ENCODE results near the gene DNAJB2.

Gene DNAJB2

DNA sequence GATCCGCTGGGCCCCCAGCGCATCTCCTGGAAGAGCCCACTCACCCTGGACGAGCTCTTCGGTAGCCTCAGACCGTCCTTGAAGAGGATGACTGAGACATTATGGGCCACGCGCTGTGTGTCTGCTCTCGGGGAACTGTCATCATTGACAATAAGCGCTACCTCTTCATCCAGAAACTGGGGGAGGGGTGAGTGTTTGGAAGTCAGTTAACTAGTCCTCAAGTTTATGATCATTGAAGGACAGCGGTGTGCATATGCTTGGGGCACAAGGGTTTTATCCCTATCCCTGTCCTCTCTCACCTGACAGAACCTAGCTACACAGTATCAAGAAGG, 33.3 kb upstream of the DNAJB2 start:
- H3K4me3 ChIP-seq (ENCODE audit: low read length) = peak overlapping the region; percentile 92
- no peak for DNase-seq (ENCODE audit: low read depth)
- TF ChIP-seq, protein P1, sequence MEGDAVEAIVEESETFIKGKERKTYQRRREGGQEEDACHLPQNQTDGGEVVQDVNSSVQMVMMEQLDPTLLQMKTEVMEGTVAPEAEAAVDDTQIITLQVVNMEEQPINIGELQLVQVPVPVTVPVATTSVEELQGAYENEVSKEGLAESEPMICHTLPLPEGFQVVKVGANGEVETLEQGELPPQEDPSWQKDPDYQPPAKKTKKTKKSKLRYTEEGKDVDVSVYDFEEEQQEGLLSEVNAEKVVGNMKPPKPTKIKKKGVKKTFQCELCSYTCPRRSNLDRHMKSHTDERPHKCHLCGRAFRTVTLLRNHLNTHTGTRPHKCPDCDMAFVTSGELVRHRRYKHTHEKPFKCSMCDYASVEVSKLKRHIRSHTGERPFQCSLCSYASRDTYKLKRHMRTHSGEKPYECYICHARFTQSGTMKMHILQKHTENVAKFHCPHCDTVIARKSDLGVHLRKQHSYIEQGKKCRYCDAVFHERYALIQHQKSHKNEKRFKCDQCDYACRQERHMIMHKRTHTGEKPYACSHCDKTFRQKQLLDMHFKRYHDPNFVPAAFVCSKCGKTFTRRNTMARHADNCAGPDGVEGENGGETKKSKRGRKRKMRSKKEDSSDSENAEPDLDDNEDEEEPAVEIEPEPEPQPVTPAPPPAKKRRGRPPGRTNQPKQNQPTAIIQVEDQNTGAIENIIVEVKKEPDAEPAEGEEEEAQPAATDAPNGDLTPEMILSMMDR (conservative IDR thresholded peaks at IDR 0.05; ENCODE audit: low read depth, low read length) = no peak

DNA sequence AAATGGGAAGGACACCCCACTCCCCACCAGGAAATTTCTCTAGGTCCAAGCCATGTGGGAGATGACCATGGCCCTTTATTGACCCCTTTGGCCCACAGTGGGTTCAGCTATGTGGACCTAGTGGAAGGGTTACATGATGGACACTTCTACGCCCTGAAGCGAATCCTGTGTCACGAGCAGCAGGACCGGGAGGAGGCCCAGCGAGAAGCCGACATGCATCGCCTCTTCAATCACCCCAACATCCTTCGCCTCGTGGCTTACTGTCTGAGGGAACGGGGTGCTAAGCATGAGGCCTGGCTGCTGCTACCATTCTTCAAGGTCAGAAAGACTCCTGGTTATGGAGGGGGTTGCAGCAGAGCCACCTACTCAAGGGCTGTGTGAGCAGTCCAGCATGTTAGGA, 32.6 kb upstream of the DNAJB2 start:
- TF ChIP-seq, protein P1 (conservative IDR thresholded peaks at IDR 0.05; ENCODE audit: low read depth, low read length) = no peak
- H3K4me3 ChIP-seq (ENCODE audit: low read length) = no peak overlapping the region
- no peak for DNase-seq (ENCODE audit: low read depth)

DNA sequence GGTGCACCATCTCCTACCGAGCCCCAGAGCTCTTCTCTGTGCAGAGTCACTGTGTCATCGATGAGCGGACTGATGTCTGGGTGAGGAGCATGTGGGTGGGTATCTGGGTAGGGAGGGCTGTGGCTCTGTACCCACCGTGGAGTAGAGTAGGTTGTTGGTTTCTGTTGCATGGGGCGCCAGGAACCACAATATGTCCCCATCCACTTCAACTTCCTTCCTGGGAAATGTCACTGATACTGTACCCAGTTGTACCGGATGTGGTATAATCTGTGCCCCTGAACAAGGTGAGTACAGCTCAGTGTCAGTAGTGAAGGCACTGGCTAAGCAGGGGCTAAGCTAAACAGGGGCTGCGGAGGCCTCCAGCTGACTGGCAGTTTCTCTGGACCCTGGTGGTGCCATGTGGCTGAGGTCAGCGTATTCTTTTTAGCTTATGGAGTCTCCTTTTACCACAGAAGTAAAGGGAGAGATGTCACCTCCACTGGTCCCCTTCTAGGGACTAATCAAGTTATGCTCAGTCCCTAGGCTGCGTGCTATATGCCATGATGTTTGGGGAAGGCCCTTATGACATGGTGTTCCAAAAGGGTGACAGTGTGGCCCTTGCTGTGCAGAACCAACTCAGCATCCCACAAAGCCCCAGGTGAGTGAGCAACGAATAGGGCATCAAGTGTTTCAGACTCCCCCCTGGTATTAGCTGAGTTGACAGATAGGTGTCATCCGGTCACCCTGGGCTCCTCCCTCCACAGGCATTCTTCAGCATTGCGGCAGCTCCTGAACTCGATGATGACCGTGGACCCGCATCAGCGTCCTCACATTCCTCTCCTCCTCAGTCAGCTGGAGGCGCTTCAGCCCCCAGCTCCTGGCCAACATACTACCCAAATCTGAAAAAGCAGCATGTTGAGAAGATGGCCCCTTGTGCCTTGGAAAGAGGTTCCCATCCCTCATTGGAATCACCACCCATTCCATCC, 31.2 kb upstream of the DNAJB2 start:
- H3K4me3 ChIP-seq (ENCODE audit: low read length) = no peak overlapping the region
- DNase-seq (ENCODE audit: low read depth) = no peak
- TF ChIP-seq, protein P1 (conservative IDR thresholded peaks at IDR 0.05; ENCODE audit: low read depth, low read length) = no peak

DNA sequence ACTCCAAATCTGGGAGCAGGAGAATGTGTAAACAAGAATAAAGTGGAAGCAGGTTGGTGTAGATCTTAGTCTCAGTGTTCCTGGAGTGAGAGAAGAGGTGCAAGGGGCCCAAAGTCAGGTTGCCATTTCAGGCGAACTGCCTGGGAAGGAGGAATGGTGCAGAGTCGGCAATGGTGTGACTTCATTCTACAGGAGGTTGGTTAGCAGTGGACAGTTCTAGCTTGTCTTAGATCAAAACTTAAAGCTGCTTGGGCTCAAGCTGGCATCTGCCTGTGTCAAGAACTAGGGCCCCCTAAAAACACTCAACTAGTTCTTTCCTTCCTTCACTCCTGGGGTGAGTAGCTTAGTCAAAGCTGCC, 30.3 kb upstream of the DNAJB2 start:
- H3K4me3 ChIP-seq (ENCODE audit: low read length) = no peak overlapping the region
- TF ChIP-seq, protein P1 (conservative IDR thresholded peaks at IDR 0.05; ENCODE audit: low read depth, low read length) = no peak
- DNase-seq (ENCODE audit: low read depth) = no peak

DNA sequence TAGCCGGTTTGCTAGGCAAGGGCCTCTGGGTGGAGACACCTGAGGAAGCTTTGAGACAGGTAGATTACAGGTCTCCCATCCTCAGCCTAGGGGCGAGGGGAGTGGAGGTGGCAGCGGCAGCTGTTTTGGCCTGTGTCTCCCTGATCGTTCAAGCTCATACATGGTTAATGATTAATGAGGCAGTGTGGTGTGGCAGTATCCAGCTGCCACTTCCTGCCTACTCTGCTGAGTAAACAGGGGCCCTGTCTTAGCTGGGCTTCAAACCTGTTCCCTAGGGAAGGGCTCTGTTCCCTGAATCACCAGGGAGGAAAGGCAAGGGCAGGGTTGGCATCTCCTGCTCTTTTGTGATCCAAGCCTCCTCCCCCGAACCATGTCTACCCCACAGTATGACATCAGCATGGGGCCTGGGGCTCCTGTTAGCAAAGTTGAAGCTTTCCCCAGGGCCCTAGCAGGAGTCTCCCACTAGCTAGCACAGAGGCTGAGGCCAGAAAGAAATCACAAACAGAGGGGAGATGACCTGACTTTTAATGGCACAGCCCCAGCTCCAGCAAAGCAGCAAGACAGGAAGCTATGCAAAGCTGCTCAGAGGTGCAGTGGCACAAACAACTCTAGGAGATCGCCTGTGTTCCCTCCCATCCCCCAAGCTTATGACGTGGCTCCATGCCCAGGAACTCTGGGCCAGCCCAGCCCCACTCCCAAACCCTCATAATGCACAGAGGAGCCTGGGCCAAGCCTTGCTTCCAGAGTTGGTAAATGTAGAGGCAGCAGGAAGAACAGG, 29.8 kb upstream of the DNAJB2 start:
- H3K4me3 ChIP-seq (ENCODE audit: low read length) = no peak overlapping the region
- DNase-seq (ENCODE audit: low read depth) = peak; percentile 78
- TF ChIP-seq, protein P1 (conservative IDR thresholded peaks at IDR 0.05; ENCODE audit: low read depth, low read length) = no peak

DNA sequence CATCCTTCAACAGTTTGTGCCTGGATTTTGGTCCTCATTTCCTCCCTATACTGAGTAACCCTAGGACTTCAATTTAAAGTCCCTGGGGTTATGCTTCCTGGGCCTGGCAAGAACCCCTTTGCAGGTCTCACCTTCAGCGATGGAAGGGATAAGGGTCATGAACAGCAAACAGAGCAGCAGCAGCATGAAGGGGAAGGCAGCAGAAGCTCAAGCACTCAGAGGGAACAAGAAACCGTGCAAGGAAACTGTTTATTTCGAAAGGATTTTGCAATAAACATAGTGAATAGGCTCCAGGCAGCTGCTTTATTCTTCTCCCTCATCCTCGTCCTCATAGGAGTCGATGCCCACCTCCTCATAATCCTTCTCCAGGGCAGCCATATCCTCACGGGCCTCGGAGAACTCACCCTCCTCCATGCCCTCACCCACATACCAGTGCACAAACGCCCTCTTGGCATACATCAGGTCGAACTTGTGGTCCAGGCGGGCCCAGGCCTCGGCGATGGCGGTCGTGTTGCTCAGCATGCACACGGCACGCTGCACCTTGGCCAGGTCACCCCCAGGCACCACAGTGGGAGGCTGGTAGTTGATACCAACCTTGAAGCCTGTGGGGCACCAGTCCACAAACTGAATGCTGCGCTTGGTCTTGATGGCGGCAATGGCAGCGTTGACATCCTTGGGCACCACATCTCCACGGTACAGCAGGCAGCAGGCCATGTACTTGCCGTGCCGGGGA, 29.0 kb upstream of the DNAJB2 start:
- no peak overlapping the region for H3K4me3 ChIP-seq (ENCODE audit: low read length)
- TF ChIP-seq, protein P1 (conservative IDR thresholded peaks at IDR 0.05; ENCODE audit: low read depth, low read length) = no peak
- no peak for DNase-seq (ENCODE audit: low read depth)
